ENCODE results near the gene TNRC18.

TNRC18 gene

GRCh38 chr7:5439209-5439571 is 15.6 kb upstream of the TNRC18 start:
- no peaks in the 10 kb centered on the region for H3K36me3 ChIP-seq (ENCODE audit: control insufficient read depth, insufficient read depth, low read length)
- no peaks in the 10 kb centered on the region for H3K4me1 ChIP-seq (ENCODE audit: control insufficient read depth, insufficient read depth, low read length)
- no peak overlapping the region for H3K4me3 ChIP-seq (ENCODE audit: insufficient read depth, low read depth, low read length)
- H3K27ac ChIP-seq (ENCODE audit: insufficient read depth, low read depth, low read length, poor library complexity, severe bottlenecking) = no peak overlapping the region
- WGBS, 2 experiments = 89 to 97% methylated on average over 3 of the region's 3 CpGs
- H3K9me3 ChIP-seq (ENCODE audit: control insufficient read depth, low read length) = peaks cover 2% of the 10 kb centered on the region
- no peaks in the 10 kb centered on the region for H3K27me3 ChIP-seq (ENCODE audit: control insufficient read depth, insufficient read depth, low read length, poor library complexity, severe bottlenecking)

GRCh38 chr7:5437987-5438386 is 14.4 kb upstream of the TNRC18 start:
- 76 to 81% methylated on average over 5 of the region's 5 CpGs for WGBS, 2 experiments
- Histone ChIP-seq H3K27me3 (ENCODE audit: control insufficient read depth, insufficient read depth, low read length, poor library complexity, severe bottlenecking) (no peaks in the 10 kb centered on the region), H3K4me3 (ENCODE audit: insufficient read depth, low read depth, low read length) (no peak overlapping the region), H3K36me3 (ENCODE audit: control insufficient read depth, insufficient read depth, low read length) (no peaks in the 10 kb centered on the region), H3K9me3 (ENCODE audit: control insufficient read depth, low read length) (peaks cover 2% of the 10 kb centered on the region), H3K4me1 (ENCODE audit: control insufficient read depth, insufficient read depth, low read length) (no peaks in the 10 kb centered on the region), H3K27ac (ENCODE audit: insufficient read depth, low read depth, low read length, poor library complexity, severe bottlenecking) (no peak overlapping the region)

- Histone ChIP-seq H3K27ac (ENCODE audit: insufficient read depth, low read depth, low read length, poor library complexity, severe bottlenecking) (no peak overlapping the region), H3K9me3 (ENCODE audit: control insufficient read depth, low read length) (peaks cover 2% of the 10 kb centered on the region), H3K36me3 (ENCODE audit: control insufficient read depth, insufficient read depth, low read length) (no peaks in the 10 kb centered on the region), H3K4me1 (ENCODE audit: control insufficient read depth, insufficient read depth, low read length) (no peaks in the 10 kb centered on the region), H3K27me3 (ENCODE audit: control insufficient read depth, insufficient read depth, low read length, poor library complexity, severe bottlenecking) (no peaks in the 10 kb centered on the region), H3K4me3 (ENCODE audit: insufficient read depth, low read depth, low read length) (no peak overlapping the region)
- WGBS, 2 experiments = 94% methylated on average over 6 of the region's 6 CpGs
Observed at GRCh38 chr7:5437348-5437892, 13.8 kb upstream of the TNRC18 start.

DNA sequence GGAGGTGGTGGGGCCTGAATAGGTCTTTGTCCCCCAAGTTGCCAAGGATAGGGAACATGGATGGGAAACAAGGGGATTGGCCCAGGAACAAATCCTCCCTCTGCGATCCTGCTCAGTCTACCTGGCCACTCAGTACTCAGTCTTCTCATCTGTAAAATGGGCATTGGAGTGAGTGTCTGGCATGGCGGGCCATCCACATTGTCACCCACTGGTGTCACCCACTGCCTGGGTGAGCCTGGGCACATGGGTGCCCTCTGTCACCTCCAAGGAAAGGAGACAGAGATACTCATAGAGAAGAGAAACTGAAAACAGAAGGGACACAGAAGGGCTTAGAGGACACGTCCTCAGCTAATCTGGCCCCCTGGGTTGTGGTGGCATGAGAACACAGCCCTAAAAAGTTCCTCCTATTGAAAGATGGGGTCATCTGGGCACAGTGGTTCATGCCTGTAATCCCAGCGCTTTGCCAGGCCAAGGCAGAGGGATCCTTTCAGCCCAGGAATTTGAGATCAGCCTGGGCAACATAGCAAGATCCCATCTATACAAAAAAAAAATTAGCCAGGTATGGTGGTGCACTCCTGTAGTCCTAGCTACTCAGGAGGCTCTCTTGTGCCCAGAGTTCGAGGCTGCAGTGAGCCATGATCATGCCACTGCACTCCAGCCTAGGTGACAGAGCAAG is 12.5 kb upstream of the TNRC18 start:
- H3K27me3 ChIP-seq (ENCODE audit: control insufficient read depth, insufficient read depth, low read length, poor library complexity, severe bottlenecking) = peaks cover under 1% of the 10 kb centered on the region
- no peaks in the 10 kb centered on the region for H3K4me1 ChIP-seq (ENCODE audit: control insufficient read depth, insufficient read depth, low read length)
- H3K36me3 ChIP-seq (ENCODE audit: control insufficient read depth, insufficient read depth, low read length) = no peaks in the 10 kb centered on the region
- WGBS, 2 experiments = 92% methylated on average over 5 of the region's 5 CpGs
- no peak overlapping the region for H3K27ac ChIP-seq (ENCODE audit: insufficient read depth, low read depth, low read length, poor library complexity, severe bottlenecking)
- H3K9me3 ChIP-seq (ENCODE audit: control insufficient read depth, low read length) = peaks cover 2% of the 10 kb centered on the region
- no peak overlapping the region for H3K4me3 ChIP-seq (ENCODE audit: insufficient read depth, low read depth, low read length)

GRCh38 chr7:5435291-5436002 is 11.8 kb upstream of the TNRC18 start:
- 81 to 85% methylated on average over 12 of the region's 12 CpGs for WGBS, 2 experiments

GRCh38 chr7:5433181-5433580 is 9.5 kb upstream of the TNRC18 start:
- Histone ChIP-seq H3K4me1 (ENCODE audit: control insufficient read depth, insufficient read depth, low read length) (peaks cover 18% of the 10 kb centered on the region), H3K27me3 (ENCODE audit: control insufficient read depth, insufficient read depth, low read length, poor library complexity, severe bottlenecking) (peaks cover 30% of the 10 kb centered on the region), H3K9me3 (ENCODE audit: control insufficient read depth, low read length) (peaks cover 2% of the 10 kb centered on the region), H3K4me3 (ENCODE audit: insufficient read depth, low read depth, low read length) (no peak overlapping the region), H3K27ac (ENCODE audit: insufficient read depth, low read depth, low read length, poor library complexity, severe bottlenecking) (no peak overlapping the region), H3K36me3 (ENCODE audit: control insufficient read depth, insufficient read depth, low read length) (no peaks in the 10 kb centered on the region)
- 94 to 97% methylated on average over 3 of the region's 3 CpGs for WGBS, 2 experiments

More at GRCh38 chr7:5435291-5436002, 11.8 kb upstream of the TNRC18 start:
- H3K27me3 ChIP-seq (ENCODE audit: control insufficient read depth, insufficient read depth, low read length, poor library complexity, severe bottlenecking) = peaks cover 7% of the 10 kb centered on the region
- H3K9me3 ChIP-seq (ENCODE audit: control insufficient read depth, low read length) = peaks cover 2% of the 10 kb centered on the region
- H3K36me3 ChIP-seq (ENCODE audit: control insufficient read depth, insufficient read depth, low read length) = no peaks in the 10 kb centered on the region
- H3K4me3 ChIP-seq (ENCODE audit: insufficient read depth, low read depth, low read length) = no peak overlapping the region
- H3K27ac ChIP-seq (ENCODE audit: insufficient read depth, low read depth, low read length, poor library complexity, severe bottlenecking) = no peak overlapping the region
- H3K4me1 ChIP-seq (ENCODE audit: control insufficient read depth, insufficient read depth, low read length) = no peaks in the 10 kb centered on the region

DNA sequence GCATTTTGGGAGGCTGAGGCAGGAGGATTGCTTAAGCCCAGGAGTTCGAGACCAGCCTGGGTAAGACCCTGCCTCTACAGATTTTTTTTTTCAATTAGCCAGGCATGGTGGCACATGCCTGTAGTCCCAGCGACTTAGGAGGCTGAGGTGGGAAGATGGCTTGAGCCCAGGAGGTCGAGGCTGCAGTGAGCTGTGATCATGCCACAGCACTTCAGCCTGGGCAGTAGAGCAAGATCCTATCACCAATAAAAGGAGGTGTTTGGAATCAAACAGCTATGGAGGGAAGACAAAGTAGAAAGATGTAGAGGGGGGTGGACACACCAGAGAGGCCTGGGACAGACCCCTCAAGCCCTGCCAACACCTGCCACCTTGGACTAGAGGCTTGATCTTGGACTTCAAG is 9.1 kb upstream of the TNRC18 start:
- H3K9me3 ChIP-seq (ENCODE audit: control insufficient read depth, low read length) = peaks cover 2% of the 10 kb centered on the region
- H3K27me3 ChIP-seq (ENCODE audit: control insufficient read depth, insufficient read depth, low read length, poor library complexity, severe bottlenecking) = peaks cover 35% of the 10 kb centered on the region
- H3K27ac ChIP-seq (ENCODE audit: insufficient read depth, low read depth, low read length, poor library complexity, severe bottlenecking) = no peak overlapping the region
- no peaks in the 10 kb centered on the region for H3K36me3 ChIP-seq (ENCODE audit: control insufficient read depth, insufficient read depth, low read length)
- H3K4me3 ChIP-seq (ENCODE audit: insufficient read depth, low read depth, low read length) = no peak overlapping the region
- H3K4me1 ChIP-seq (ENCODE audit: control insufficient read depth, insufficient read depth, low read length) = peaks cover 18% of the 10 kb centered on the region
- 87 to 94% methylated on average over 3 of the region's 3 CpGs for WGBS, 2 experiments

DNA sequence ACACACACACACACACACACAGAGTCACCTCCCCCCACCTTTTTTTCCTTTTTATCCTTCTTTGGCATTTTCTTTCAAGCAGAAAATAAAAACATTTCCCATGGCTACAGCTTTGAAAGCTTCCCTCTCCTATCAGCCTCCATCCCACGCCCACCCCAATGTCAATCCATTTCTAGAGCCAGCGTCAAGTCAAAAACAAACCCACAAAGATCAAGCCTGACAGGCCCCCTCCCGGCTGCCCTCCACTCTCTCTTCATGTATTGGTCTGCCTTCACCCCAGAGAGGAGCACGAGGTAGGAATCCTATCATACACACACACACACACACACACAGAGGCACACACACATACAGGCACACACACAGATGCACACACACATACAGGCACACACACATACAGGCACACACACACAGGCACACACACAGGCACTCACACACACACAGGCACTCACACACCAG is 8.0 kb upstream of the TNRC18 start:
- Histone ChIP-seq H3K4me3 (ENCODE audit: insufficient read depth, low read depth, low read length) (no peak overlapping the region), H3K36me3 (ENCODE audit: control insufficient read depth, insufficient read depth, low read length) (no peaks in the 10 kb centered on the region), H3K27ac (ENCODE audit: insufficient read depth, low read depth, low read length, poor library complexity, severe bottlenecking) (no peak overlapping the region), H3K4me1 (ENCODE audit: control insufficient read depth, insufficient read depth, low read length) (peaks cover 18% of the 10 kb centered on the region), H3K9me3 (ENCODE audit: control insufficient read depth, low read length) (no peaks in the 10 kb centered on the region), H3K27me3 (ENCODE audit: control insufficient read depth, insufficient read depth, low read length, poor library complexity, severe bottlenecking) (peaks cover 40% of the 10 kb centered on the region)
- WGBS, 2 experiments = 60 to 63% methylated on average over 4 of the region's 4 CpGs

GRCh38 chr7:5430612-5430947 is 6.9 kb upstream of the TNRC18 start:
- no peaks in the 10 kb centered on the region for H3K36me3 ChIP-seq (ENCODE audit: control insufficient read depth, insufficient read depth, low read length)
- WGBS, 2 experiments = 90 to 92% methylated on average over 5 of the region's 5 CpGs
- H3K27ac ChIP-seq (ENCODE audit: insufficient read depth, low read depth, low read length, poor library complexity, severe bottlenecking) = no peak overlapping the region
- peaks cover 40% of the 10 kb centered on the region for H3K27me3 ChIP-seq (ENCODE audit: control insufficient read depth, insufficient read depth, low read length, poor library complexity, severe bottlenecking)
- peaks cover 18% of the 10 kb centered on the region for H3K4me1 ChIP-seq (ENCODE audit: control insufficient read depth, insufficient read depth, low read length)
- no peaks in the 10 kb centered on the region for H3K9me3 ChIP-seq (ENCODE audit: control insufficient read depth, low read length)
- no peak overlapping the region for H3K4me3 ChIP-seq (ENCODE audit: insufficient read depth, low read depth, low read length)

DNA sequence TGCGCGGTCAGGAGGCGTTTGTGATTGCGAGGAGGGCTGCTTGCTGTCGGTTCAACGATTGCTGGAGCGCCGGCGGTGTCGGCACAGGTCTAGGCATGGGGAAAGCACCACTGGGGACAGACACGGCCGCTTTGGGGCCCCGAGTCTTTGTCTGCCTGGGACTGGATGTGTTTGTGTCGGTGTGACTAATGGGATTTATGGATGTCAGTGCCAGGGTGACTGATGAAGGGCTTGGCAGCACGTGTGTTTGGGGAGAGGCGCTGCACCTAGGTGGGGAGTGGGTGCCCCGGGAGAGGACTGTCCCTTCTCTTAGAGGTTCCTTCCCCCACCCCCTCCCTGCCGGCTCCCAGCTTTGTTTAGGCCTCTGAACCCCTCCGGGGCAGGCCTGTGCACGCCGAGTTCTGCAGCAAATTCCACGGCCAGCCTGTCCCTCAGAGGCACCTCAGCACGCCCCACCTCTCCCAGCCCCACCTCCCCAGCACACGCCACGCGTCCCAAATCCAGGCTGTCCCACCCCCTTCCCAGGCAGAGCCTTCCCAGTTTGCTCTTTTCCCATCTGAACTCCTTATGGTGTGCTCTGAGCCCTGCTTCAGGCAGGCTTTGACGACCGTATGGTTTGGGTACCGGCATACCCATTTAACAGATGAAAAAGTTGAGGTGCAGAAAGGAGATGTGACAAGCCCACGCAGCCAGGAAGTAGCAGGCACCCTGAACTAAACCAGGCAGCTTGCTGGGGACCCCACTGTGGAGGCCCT is 6.4 kb upstream of the TNRC18 start:
- WGBS, 2 experiments = 17 to 18% methylated on average over 30 of the region's 30 CpGs
- Histone ChIP-seq H3K27ac (ENCODE audit: insufficient read depth, low read depth, low read length, poor library complexity, severe bottlenecking) (peak overlapping the region; percentile 73), H3K27me3 (ENCODE audit: control insufficient read depth, insufficient read depth, low read length, poor library complexity, severe bottlenecking) (peaks cover 40% of the 10 kb centered on the region), H3K36me3 (ENCODE audit: control insufficient read depth, insufficient read depth, low read length) (no peaks in the 10 kb centered on the region), H3K4me3 (ENCODE audit: insufficient read depth, low read depth, low read length) (peak overlapping the region; percentile 89), H3K9me3 (ENCODE audit: control insufficient read depth, low read length) (no peaks in the 10 kb centered on the region), H3K4me1 (ENCODE audit: control insufficient read depth, insufficient read depth, low read length) (peaks cover 18% of the 10 kb centered on the region)
